Fibroblast of lung (primary cell): ENCODE measurements around the gene RAPGEF3. TPM values are rescaled to one million over a fixed set of nuclear protein-coding genes. Genes with fewer than 3 reads are reported as not detected.

Source experiments
- DNase-seq, 2 donors: peaks; one replicate each; pipeline versions ENCODE4 v3.0.0 to v3.0.0-alpha.2; 2010; ENCODE audit warnings: low read depth in 2 of 2
- H2AFZ ChIP-seq: 2 replicates; pipeline ENCODE4 v1.5.1; 2012; ENCODE audit warnings: low read length, control low read depth, inconsistent platforms
- H3K27ac ChIP-seq: 2 replicates; pipeline ENCODE4 v1.5.1; 2011; ENCODE audit warnings: low read length, control low read depth; ENCODE audit not compliant: insufficient read depth
- H3K27me3 ChIP-seq: 2 replicates; pipeline ENCODE4 v1.5.1; 2011; ENCODE audit warnings: mild to moderate bottlenecking, low read length; ENCODE audit not compliant: control insufficient read depth, insufficient read depth
- H3K36me3 ChIP-seq: 2 replicates; pipeline ENCODE4 v1.5.1; 2011; ENCODE audit warnings: low read length; ENCODE audit not compliant: control insufficient read depth, insufficient read depth
- H3K4me1 ChIP-seq: 2 replicates; pipeline ENCODE4 v1.5.1; 2011; ENCODE audit warnings: low read length; ENCODE audit not compliant: control insufficient read depth, insufficient read depth; ENCODE audit errors: extremely low read depth
- H3K4me2 ChIP-seq: 2 replicates; pipeline ENCODE4 v1.5.1; 2011; ENCODE audit warnings: low read length, control low read depth; ENCODE audit not compliant: insufficient read depth; ENCODE audit errors: extremely low read depth
- H3K4me3 ChIP-seq, 4 experiments: fragments of 200-600 bp in 1 of 4; sonication (generic) in 1 of 4; replicated peaks in 1 of 4; 2 replicates each; pipeline ENCODE4 v1.5.1; 2011 to 2016; ENCODE audit warnings: low read length in 4 of 4, low read depth in 3 of 4, mild to moderate bottlenecking in 3 of 4, control low read depth in 2 of 4, inconsistent platforms in 1 of 4, mixed read lengths in 1 of 4; ENCODE audit not compliant: insufficient read depth in 1 of 4; ENCODE audit errors: control extremely low read depth in 1 of 4
- H3K79me2 ChIP-seq: 2 replicates; pipeline ENCODE4 v1.5.1; 2012; ENCODE audit warnings: mild to moderate bottlenecking, low read length, inconsistent platforms; ENCODE audit not compliant: control insufficient read depth, insufficient read depth
- H3K9ac ChIP-seq: 2 replicates; pipeline ENCODE4 v1.5.1; 2011; ENCODE audit warnings: mild to moderate bottlenecking, low read length, control low read depth; ENCODE audit not compliant: insufficient read depth
- H3K9me3 ChIP-seq: 2 replicates; pipeline ENCODE4 v1.5.1; 2012; ENCODE audit warnings: low read depth, low read length; ENCODE audit not compliant: control insufficient read depth, insufficient read depth
- H4K20me1 ChIP-seq: 2 replicates; pipeline ENCODE4 v1.5.1; 2011; ENCODE audit warnings: low read length; ENCODE audit not compliant: control insufficient read depth, insufficient read depth; ENCODE audit errors: extremely low read depth
- CTCF ChIP-seq, 2 donors: IDR thresholded peaks in 1 of 2; conservative IDR thresholded peaks in 1 of 2; 1 replicate in 1 of 2; 2 replicates in 1 of 2; pipeline ENCODE4 v1.5.1; 2011 to 2012; ENCODE audit warnings: low read length in 2 of 2, control low read depth in 1 of 2, inconsistent platforms in 1 of 2, low read depth in 1 of 2, mild to moderate bottlenecking in 1 of 2
- EZH2 ChIP-seq: IDR thresholded peaks from 2 replicates; pipeline ENCODE4 v1.5.1; 2012; ENCODE audit warnings: low read length, control low read depth, mild to moderate bottlenecking; ENCODE audit errors: missing control alignments
- polyA plus RNA-seq, 2 donors: library from polyadenylated mRNA; depleted of rRNA in 1 of 2; stranded (reverse) in 1 of 2; unstranded in 1 of 2; fragments of >200 nt; gene quantifications; 2 replicates each; pipeline ENCODE4 v1.2.1, GENCODE V29; 2011 to 2012; ENCODE audit warnings: missing spikeins in 1 of 2
- total RNA-seq: library from RNA; depleted of rRNA; stranded (reverse); fragments of >200 nt; gene quantifications from 2 replicates; pipeline ENCODE4 v1.2.1, GENCODE V29; 2014

Gene RAPGEF3
- total and polyA plus RNA-seq, 2 donors (not counting 1 experiment from before 2014, with no cell fraction given): 0.83 to 2.8 TPM

GRCh38 chr12:47772094-47772660 is 13.5 kb upstream of the RAPGEF3 start:
- Histone ChIP-seq H3K27ac (no peak overlapping the region), H2AFZ (no peak overlapping the region), H3K4me3 (peak overlapping the region in 1 of 4 experiments; percentile 65), H3K4me1 (peaks cover 11% of the 10 kb centered on the region), H3K4me2 (no peak overlapping the region), H3K9ac (no peak overlapping the region), H3K27me3 (no peaks in the 10 kb centered on the region), H3K79me2 (no peaks in the 10 kb centered on the region), H3K36me3 (no peaks in the 10 kb centered on the region), H4K20me1 (no peaks in the 10 kb centered on the region), H3K9me3 (no peaks in the 10 kb centered on the region)
- no peak for DNase-seq
- TF ChIP-seq CTCF (conservative IDR thresholded peaks at IDR 0.05 in 1 of 2, IDR thresholded peaks at IDR 0.05 in 1 of 2; ENCODE audit: low read depth in 1 of 2, low read length in 2 of 2): no peak
- TF ChIP-seq EZH2: no peak

DNA sequence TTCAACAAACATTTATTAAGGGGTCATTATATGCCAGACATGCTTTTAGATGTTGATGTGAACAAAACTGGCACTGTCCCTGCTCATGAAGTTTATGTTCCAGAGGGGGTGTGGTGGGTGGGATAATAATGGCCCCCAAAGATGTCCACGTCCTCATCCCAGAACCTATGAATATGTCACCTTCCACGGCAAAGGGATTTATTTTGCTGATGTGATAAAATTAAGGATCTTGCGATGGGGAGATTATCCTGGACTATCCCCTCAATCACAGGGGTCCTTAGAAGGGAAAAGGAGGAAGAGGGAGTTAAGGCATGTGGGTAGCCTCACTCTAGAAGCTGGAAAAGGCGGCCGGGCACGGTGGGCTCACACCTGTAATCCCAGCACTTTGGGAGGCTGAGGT is 12.6 kb upstream of the RAPGEF3 start:
- H3K27ac ChIP-seq: no peak overlapping the region
- H3K27me3 ChIP-seq: no peaks in the 10 kb centered on the region
- H3K4me3 ChIP-seq: no peak overlapping the region
- TF ChIP-seq EZH2 (no peak), CTCF (conservative IDR thresholded peaks at IDR 0.05 in 1 of 2, IDR thresholded peaks at IDR 0.05 in 1 of 2; ENCODE audit: low read depth in 1 of 2, low read length in 2 of 2) (no peak)
- H3K79me2 ChIP-seq: no peaks in the 10 kb centered on the region
- H3K36me3 ChIP-seq: no peaks in the 10 kb centered on the region
- H3K4me1 ChIP-seq: peaks cover 11% of the 10 kb centered on the region
- H4K20me1 ChIP-seq: no peaks in the 10 kb centered on the region
- H3K9me3 ChIP-seq: no peaks in the 10 kb centered on the region
- DNase-seq: no peak
- H2AFZ ChIP-seq: no peak overlapping the region
- no peak overlapping the region for H3K9ac ChIP-seq
- no peak overlapping the region for H3K4me2 ChIP-seq

GRCh38 chr12:47770086-47770726 is 11.5 kb upstream of the RAPGEF3 start:
- peak; percentile 25 to 58 for DNase-seq
- Histone ChIP-seq H3K27me3 (no peaks in the 10 kb centered on the region), H4K20me1 (no peaks in the 10 kb centered on the region), H3K27ac (no peak overlapping the region), H3K4me3 (no peak overlapping the region), H2AFZ (no peak overlapping the region), H3K9me3 (no peaks in the 10 kb centered on the region), H3K36me3 (no peaks in the 10 kb centered on the region), H3K79me2 (no peaks in the 10 kb centered on the region), H3K9ac (no peak overlapping the region), H3K4me1 (peaks cover 7% of the 10 kb centered on the region), H3K4me2 (no peak overlapping the region)
- TF ChIP-seq EZH2 (no peak), CTCF (conservative IDR thresholded peaks at IDR 0.05 in 1 of 2, IDR thresholded peaks at IDR 0.05 in 1 of 2; ENCODE audit: low read depth in 1 of 2, low read length in 2 of 2) (no peak)
